Nephron (organoid): ENCODE results near the gene KCNMB4.

Experiments
- H3K27ac Mint-ChIP-seq, 3 experiments: 2 replicates each; pipeline ENCODE4 v1.8.0; 2020; ENCODE audit warnings: mixed read lengths in 3 of 3, mild to moderate bottlenecking in 2 of 3, moderate library complexity in 1 of 3
- H3K27me3 Mint-ChIP-seq: 2 replicates; pipeline ENCODE4 v1.8.0; 2021; ENCODE audit warnings: low read depth, mild to moderate bottlenecking, moderate library complexity, mixed read lengths
- H3K36me3 Mint-ChIP-seq: 2 replicates; pipeline ENCODE4 v1.8.0; 2020; ENCODE audit warnings: low read depth, mixed read lengths
- H3K4me1 Mint-ChIP-seq: 2 replicates; pipeline ENCODE4 v1.8.0; 2020; ENCODE audit warnings: mixed read lengths
- H3K4me3 Mint-ChIP-seq, 3 experiments: 2 replicates each; pipeline ENCODE4 v1.8.0; 2020; ENCODE audit warnings: mild to moderate bottlenecking in 3 of 3, mixed read lengths in 3 of 3, moderate library complexity in 2 of 3
- H3K9me3 Mint-ChIP-seq: 2 replicates; pipeline ENCODE4 v1.8.0; 2020; ENCODE audit warnings: mixed read lengths
- TF ChIP-seq, protein P1 (sequence below), 3 experiments: fragments of 200-600 bp; sonication (generic); IDR thresholded peaks; one replicate each; pipeline ENCODE4 v1.5.0; 2021; ENCODE audit warnings: antibody characterized with exemption in 3 of 3; ENCODE audit not compliant: unreplicated experiment in 3 of 3

Gene KCNMB4

DNA sequence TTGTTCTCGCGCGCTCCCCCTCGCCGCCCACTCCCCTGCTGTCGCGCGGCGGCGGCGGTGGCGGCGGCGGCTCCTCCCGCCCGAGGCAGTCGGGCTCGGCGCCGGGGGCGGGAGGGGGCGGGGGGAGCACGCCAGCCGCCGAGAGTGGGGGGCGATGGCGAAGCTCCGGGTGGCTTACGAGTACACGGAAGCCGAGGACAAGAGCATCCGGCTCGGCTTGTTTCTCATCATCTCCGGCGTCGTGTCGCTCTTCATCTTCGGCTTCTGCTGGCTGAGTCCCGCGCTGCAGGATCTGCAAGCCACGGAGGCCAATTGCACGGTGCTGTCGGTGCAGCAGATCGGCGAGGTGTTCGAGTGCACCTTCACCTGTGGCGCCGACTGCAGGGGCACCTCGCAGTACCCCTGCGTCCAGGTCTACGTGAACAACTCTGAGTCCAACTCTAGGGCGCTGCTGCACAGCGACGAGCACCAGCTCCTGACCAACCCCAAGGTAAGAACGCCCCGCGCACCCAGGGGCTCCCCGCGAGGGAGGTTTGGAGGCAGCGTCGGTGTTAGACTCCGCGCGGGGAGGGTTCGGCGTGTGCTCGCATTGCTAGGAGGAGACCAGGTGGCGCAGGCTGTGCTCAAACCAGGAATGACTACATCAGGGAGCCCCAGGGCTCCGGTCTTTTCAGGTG is 629 bp downstream of the KCNMB4 start:
- H3K27me3 Mint-ChIP-seq = peaks cover 38% of the 10 kb centered on the region
- H3K9me3 Mint-ChIP-seq = no peaks in the 10 kb centered on the region
- H3K36me3 Mint-ChIP-seq = peaks cover 6% of the 10 kb centered on the region
- peak overlapping the region; percentile 96 to 98 (median 97) for H3K4me3 Mint-ChIP-seq
- TF ChIP-seq, protein P1, sequence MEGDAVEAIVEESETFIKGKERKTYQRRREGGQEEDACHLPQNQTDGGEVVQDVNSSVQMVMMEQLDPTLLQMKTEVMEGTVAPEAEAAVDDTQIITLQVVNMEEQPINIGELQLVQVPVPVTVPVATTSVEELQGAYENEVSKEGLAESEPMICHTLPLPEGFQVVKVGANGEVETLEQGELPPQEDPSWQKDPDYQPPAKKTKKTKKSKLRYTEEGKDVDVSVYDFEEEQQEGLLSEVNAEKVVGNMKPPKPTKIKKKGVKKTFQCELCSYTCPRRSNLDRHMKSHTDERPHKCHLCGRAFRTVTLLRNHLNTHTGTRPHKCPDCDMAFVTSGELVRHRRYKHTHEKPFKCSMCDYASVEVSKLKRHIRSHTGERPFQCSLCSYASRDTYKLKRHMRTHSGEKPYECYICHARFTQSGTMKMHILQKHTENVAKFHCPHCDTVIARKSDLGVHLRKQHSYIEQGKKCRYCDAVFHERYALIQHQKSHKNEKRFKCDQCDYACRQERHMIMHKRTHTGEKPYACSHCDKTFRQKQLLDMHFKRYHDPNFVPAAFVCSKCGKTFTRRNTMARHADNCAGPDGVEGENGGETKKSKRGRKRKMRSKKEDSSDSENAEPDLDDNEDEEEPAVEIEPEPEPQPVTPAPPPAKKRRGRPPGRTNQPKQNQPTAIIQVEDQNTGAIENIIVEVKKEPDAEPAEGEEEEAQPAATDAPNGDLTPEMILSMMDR (IDR thresholded peaks at IDR 0.05; ENCODE audit: unreplicated experiment in 3 of 3) = no peak
- peak overlapping the region; percentile 56 to 90 (median 86) for H3K27ac Mint-ChIP-seq
- H3K4me1 Mint-ChIP-seq = peaks cover 11% of the 10 kb centered on the region

DNA sequence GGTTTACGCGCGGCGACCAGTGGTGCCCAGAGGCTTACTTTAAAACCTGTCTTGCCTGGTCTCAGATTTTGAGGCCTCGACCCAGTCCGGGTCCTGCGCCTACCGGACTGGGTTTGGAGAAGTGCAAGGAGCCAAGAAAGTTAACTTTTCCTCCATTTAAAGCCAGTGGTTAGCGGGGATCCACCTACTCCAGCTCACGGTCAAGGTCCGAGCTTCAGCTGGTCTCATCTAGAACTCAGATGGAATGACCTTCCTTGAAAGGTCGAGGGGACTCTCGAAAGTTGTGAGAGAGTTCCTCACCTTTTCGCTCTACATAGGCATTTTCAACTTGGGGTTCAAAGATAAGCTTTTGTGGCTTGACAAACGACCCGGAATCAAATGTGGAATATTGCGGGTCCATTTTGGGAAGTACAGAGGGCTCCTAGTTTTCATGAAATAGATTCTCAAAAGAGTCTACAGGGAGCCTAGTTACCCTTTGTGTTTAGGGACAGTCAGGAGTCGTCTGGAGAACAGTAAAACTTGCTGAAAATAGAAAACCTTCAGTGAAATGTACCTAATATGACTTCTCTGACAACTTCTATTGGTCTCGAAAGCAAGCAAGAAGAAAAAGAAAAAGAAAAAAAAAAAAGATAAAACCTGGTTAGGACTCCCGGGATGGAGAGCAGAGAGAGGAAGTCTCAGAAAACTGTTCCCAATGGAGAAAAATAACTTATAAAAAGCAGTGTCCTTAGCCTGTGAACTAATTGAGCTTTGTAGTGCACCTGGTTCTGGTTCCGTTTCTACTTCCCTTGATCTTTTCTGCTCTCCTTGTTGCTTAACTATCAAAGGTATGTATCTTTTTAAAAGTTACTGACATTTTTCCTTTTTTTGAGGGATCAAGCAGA is 1.4 kb downstream of the KCNMB4 start:
- peaks cover 31% of the 10 kb centered on the region for H3K27me3 Mint-ChIP-seq
- peak overlapping the region; percentile 56 to 90 (median 86) for H3K27ac Mint-ChIP-seq
- H3K4me3 Mint-ChIP-seq = peak overlapping the region; percentile 96 to 98 (median 97)
- peaks cover 11% of the 10 kb centered on the region for H3K4me1 Mint-ChIP-seq
- peaks cover 14% of the 10 kb centered on the region for H3K36me3 Mint-ChIP-seq
- H3K9me3 Mint-ChIP-seq = no peaks in the 10 kb centered on the region
- TF ChIP-seq, protein P1 (IDR thresholded peaks at IDR 0.05; ENCODE audit: unreplicated experiment in 3 of 3) = no peak

DNA sequence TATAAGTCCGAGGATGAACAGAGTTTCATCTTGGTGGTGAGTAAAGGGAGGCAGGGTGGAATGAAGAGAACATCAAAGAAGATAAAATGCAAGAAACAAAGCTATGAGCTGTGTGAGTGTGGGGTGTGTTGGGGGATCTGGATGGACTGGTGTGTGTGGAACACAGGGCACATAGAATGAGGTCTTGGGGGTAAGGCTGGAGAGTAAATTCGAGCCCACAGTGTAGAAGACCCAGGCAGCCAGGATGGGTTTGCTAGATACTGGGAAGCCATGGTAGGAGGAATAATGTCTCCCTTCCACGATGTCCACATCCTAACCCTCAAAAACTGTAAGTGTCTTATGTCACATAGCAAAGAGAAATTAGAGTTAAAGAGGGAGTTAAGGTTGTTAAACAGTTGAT is 6.8 kb downstream of the KCNMB4 start:
- TF ChIP-seq, protein P1 (IDR thresholded peaks at IDR 0.05; ENCODE audit: unreplicated experiment in 3 of 3) = no peak
- Mint-ChIP-seq H3K4me1 (peaks cover 3% of the 10 kb centered on the region), H3K4me3 (no peak overlapping the region), H3K27ac (no peak overlapping the region), H3K27me3 (no peaks in the 10 kb centered on the region), H3K36me3 (peaks cover 38% of the 10 kb centered on the region), H3K9me3 (peaks cover 3% of the 10 kb centered on the region)

DNA sequence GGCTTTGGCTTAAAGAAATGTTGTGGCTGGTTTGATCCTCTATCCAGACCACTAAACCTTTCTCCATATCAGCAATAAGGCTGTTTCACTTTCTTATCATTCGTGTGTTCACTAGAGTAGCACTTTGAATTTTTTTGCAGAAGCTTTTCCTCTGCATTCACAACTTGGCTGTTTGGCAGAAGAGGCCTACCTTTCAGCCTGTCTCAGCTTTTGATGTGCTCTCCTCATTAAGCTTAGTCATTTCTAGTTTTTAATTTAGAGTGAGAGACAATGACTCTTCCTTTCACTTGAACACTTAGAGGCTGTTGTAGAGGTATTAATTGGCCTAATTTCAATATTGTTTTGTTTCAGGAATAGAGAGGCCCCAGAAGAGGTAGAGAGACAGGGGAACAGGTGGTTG is 13.8 kb downstream of the KCNMB4 start:
- no peak overlapping the region for H3K4me3 Mint-ChIP-seq
- H3K9me3 Mint-ChIP-seq = peaks cover 30% of the 10 kb centered on the region
- H3K27me3 Mint-ChIP-seq = no peaks in the 10 kb centered on the region
- TF ChIP-seq, protein P1 (IDR thresholded peaks at IDR 0.05; ENCODE audit: unreplicated experiment in 3 of 3) = no peak
- H3K27ac Mint-ChIP-seq = no peak overlapping the region
- H3K4me1 Mint-ChIP-seq = no peaks in the 10 kb centered on the region
- peaks cover 72% of the 10 kb centered on the region for H3K36me3 Mint-ChIP-seq

DNA sequence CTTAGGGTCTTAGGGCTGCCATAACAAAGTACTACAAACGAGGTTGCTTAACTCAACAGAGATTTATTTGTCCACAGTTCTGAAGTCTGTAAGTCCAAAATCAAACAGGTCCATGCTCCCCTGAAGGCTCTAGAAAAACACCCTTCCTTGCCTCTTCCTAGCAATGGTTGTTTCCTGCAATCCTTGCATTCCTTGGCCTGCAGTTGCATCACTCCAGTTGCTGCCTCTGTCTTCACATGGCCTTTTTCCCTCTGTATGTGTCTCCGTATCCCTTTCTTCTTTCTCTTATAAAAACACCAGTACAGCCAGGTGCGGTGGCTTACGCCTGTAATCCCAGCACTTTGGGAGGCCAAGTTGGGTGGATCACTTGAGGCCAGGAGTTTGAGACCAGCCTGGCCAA is 17.4 kb downstream of the KCNMB4 start:
- no peak overlapping the region for H3K4me3 Mint-ChIP-seq
- H3K36me3 Mint-ChIP-seq = peaks cover 59% of the 10 kb centered on the region
- peaks cover 31% of the 10 kb centered on the region for H3K9me3 Mint-ChIP-seq
- H3K27me3 Mint-ChIP-seq = no peaks in the 10 kb centered on the region
- TF ChIP-seq, protein P1 (IDR thresholded peaks at IDR 0.05; ENCODE audit: unreplicated experiment in 3 of 3) = no peak
- no peak overlapping the region for H3K27ac Mint-ChIP-seq
- H3K4me1 Mint-ChIP-seq = no peaks in the 10 kb centered on the region
